ENCODE data around the gene ELFN2.

DNA sequence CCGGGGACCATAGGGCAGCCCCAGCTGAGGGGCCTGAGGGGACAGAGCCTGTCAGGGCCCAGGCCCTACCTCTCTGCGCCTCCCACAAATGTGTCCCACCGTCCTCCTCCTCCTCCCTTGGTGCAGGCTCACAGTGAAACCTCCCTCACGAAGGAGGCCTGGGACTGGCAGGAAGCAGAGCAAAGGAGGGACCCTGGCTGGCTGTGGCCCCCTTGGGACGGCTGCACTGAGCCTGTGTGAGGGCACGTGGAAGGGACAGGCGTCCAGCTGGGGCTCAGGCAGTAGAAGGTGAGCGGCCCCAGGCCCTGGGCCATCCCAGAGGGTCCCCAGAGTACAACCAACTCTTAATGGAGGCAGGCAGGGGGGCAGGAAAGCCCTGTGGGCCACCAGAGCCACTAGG, 60.7 kb downstream of the ELFN2 start:
- TF ChIP-seq EZH2 (IDR thresholded peaks at IDR 0.05; ENCODE audit: insufficient read depth, poor library complexity, severe bottlenecking) = no peak
- TF ChIP-seq EZH2phosphoT487 (IDR thresholded peaks at IDR 0.05; ENCODE audit: insufficient read depth, low read depth) = no peak

Measured in GM23248 (cell line).